HL-60 (cell line): Measurements from ENCODE around the gene PWWP2B.

Experiments used
- GABPA ChIP-seq: IDR thresholded peaks from 2 replicates; pipeline ENCODE4 v1.6.1; 2012; ENCODE audit warnings: low read depth
- SPI1 ChIP-seq: IDR thresholded peaks from 2 replicates; pipeline ENCODE4 v1.6.1; 2012; ENCODE audit warnings: low read depth, mild to moderate bottlenecking, borderline replicate concordance
- TF ChIP-seq, protein P1 (sequence below): IDR thresholded peaks from one replicate; pipeline ENCODE4 v1.5.1; 2011; ENCODE audit warnings: low read length, control low read depth, inconsistent platforms; ENCODE audit not compliant: insufficient read depth
- TF ChIP-seq, protein P2 (sequence below): IDR thresholded peaks from 2 replicates; pipeline ENCODE4 v1.6.1; 2012; ENCODE audit warnings: low read depth; ENCODE audit not compliant: insufficient replicate concordance

DNA sequence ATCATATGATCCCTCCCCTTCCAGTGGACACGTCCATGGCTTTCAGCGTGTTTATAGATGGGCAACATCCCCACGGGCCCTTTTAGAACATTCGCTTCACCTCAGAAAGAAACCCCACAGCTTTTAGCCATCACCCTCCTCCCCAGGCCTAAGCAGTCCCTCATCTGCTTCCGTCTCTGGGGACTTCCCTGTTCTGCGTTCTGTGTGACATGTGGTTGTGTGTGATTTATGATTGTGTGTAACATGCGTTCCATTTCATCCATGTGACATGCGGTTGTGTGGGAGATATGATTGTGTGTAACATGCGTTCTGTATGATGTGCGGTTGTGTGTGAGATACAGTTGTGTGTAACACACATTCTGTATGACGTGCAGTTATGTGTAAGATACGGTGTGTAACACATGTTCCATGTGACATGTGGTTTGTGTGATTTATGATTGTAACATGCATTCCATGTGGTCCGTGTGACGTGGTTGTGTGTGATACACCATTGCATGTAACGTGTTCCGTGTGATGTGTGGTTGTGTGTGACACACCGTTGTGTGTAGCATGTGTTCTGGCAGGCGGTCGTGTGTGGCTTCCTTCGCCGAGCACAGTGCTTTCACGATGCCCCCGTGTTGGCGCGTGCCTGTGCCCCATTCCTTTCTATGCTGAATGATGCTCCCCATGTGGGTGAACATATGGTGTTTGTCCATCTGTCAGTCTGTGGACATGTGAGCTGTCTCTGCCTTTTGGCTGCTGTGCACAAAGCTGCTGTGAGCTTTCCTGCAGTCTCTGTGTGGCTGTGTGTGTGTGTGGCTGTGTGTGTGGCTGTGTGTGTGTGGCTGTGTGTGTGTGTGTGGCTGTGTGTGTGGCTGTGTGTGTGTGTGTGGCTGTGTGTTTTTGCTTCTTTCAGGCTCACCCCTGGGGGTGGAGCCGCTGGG is 26.2 kb downstream of the PWWP2B start:
- peak; percentile 88; the same call in 1 of the 2 replicates for TF ChIP-seq SPI1
- TF ChIP-seq, protein P1, sequence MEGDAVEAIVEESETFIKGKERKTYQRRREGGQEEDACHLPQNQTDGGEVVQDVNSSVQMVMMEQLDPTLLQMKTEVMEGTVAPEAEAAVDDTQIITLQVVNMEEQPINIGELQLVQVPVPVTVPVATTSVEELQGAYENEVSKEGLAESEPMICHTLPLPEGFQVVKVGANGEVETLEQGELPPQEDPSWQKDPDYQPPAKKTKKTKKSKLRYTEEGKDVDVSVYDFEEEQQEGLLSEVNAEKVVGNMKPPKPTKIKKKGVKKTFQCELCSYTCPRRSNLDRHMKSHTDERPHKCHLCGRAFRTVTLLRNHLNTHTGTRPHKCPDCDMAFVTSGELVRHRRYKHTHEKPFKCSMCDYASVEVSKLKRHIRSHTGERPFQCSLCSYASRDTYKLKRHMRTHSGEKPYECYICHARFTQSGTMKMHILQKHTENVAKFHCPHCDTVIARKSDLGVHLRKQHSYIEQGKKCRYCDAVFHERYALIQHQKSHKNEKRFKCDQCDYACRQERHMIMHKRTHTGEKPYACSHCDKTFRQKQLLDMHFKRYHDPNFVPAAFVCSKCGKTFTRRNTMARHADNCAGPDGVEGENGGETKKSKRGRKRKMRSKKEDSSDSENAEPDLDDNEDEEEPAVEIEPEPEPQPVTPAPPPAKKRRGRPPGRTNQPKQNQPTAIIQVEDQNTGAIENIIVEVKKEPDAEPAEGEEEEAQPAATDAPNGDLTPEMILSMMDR: no peak
- TF ChIP-seq, protein P2, sequence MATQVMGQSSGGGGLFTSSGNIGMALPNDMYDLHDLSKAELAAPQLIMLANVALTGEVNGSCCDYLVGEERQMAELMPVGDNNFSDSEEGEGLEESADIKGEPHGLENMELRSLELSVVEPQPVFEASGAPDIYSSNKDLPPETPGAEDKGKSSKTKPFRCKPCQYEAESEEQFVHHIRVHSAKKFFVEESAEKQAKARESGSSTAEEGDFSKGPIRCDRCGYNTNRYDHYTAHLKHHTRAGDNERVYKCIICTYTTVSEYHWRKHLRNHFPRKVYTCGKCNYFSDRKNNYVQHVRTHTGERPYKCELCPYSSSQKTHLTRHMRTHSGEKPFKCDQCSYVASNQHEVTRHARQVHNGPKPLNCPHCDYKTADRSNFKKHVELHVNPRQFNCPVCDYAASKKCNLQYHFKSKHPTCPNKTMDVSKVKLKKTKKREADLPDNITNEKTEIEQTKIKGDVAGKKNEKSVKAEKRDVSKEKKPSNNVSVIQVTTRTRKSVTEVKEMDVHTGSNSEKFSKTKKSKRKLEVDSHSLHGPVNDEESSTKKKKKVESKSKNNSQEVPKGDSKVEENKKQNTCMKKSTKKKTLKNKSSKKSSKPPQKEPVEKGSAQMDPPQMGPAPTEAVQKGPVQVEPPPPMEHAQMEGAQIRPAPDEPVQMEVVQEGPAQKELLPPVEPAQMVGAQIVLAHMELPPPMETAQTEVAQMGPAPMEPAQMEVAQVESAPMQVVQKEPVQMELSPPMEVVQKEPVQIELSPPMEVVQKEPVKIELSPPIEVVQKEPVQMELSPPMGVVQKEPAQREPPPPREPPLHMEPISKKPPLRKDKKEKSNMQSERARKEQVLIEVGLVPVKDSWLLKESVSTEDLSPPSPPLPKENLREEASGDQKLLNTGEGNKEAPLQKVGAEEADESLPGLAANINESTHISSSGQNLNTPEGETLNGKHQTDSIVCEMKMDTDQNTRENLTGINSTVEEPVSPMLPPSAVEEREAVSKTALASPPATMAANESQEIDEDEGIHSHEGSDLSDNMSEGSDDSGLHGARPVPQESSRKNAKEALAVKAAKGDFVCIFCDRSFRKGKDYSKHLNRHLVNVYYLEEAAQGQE: no peak
- no peak for TF ChIP-seq GABPA
